ENCODE data around the gene DNAH7.

GRCh38 chr2:195902857-195903256, 165.8 kb downstream of the DNAH7 start:
- TF ChIP-seq CTCF (IDR thresholded peaks at IDR 0.05) = no peak
- TF ChIP-seq POLR2A (IDR thresholded peaks at IDR 0.05) = no peak
